NCI-H1417 (cell line): ENCODE data around the gene EGFLAM.

ENCODE experiments used
- DNase-seq, 3 experiments: peaks; one replicate each; lab custom pipeline; 2025; lab: John Stamatoyannopoulos, UW

The EGFLAM gene

DNA sequence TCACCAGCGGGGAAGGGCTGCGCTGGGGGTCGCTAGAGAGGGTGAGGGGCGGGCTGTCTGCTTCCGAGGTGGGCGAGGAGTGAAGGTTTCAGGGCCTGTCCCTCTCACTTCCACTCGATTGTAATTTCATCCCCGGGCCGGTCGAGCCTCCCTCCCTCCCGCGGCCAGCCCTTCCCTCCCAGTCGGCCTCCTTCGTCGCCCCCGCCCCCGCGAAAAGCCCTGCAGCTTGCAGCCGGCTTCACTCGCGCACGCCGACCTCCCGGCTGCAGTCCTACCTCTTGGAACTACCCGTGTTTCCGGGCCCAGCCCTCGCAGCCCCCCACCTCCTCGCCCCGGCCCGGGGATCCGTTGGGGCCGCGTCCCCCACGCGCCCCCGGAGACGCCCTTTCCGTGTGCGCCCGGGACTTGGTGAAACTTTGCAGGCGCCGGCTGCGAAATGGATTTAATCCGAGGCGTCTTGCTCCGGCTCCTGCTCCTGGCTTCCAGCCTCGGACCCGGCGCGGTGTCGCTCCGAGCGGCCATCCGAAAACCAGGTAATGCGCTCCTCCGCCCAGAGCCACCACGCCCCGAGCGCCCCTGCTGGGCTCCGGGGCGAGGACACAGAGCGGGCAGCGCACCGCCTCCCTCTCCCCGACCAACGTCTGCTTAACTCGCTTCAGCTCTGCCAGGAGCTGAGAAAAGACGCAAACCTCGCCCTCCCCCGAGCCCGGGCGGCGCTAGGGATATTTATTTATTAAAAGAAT is at the start of gene EGFLAM:
Gene EGFLAM (plus strand): TSS at position 241 of the 743 bp plus-strand sequence. CDS start 196 bp downstream, at position 437.
- DNase-seq = peak in 2 of 3 experiments; percentile 57 to 66

- peak; percentile 19 to 71 (median 33) for DNase-seq
Observed at GRCh38 chr5:38208782-38209378, 49.5 kb upstream of the EGFLAM start.

DNA sequence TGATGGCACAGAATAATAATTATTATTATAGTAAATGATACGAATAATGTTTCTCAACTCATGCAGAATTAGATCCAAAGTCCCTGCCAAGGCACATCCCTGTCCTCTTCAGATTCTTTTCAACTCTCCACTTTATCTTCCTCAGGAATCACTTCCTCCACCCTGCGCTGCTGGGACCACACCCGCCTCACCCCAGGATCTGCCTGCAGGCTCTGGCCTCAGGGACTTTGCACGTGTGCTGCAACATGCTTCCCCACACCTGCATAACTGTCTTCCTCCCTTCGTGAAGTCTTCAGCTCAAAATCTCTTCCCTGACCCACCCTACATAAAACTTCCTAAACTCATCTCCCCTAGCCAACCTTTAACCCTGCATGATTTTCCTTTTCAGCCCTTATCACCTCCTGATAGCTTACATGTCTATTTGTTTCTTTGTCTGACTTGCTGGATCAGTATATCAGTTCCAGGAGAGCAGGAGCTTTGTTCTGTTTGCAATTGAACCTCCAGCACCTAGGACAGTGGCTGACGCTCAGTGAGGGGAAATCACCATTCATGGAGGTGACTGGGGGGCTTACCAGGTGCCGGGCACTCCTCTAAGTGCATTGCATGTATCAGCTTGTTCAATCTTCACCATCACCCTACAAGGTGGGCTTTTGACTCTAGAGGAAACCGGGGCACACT is 47.5 kb upstream of the EGFLAM start:
- DNase-seq = no peak

DNA sequence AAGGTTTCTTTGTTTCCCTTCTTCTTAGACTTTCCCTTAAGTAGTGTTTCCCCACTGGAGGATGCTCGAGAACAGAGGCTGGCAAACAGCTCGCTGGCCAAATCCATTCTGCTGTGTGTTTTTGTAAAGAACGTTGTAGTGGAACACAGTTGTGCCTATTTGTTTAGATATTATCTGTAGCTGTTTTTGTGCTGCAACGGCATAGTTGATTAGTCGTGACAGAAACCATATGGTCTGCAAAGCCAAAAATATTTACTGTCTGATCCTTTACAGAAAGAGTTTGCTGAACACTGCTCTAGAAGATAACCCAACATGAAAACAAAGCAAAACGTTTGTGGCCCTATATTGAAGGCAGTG is 47.0 kb upstream of the EGFLAM start:
- no peak for DNase-seq

DNA sequence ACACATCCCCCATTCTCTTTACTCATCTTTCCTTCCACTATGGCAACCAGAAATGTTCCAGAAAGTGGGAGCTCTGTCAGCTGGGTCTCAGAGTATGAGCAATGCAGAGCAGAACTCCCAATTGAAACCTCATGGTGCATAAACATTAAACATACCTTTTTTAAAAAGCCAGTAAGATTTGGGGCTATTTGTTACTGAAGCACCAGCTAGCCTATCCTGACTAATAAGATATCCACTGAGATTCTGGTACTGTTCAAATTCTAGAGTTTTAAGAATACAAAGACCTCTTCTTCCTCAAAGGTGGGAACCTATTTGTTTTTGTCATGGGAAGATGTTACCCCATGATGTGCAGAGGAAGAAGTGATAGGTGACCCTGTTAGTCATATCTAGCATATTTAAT is 46.1 kb upstream of the EGFLAM start:
- no peak for DNase-seq

DNA sequence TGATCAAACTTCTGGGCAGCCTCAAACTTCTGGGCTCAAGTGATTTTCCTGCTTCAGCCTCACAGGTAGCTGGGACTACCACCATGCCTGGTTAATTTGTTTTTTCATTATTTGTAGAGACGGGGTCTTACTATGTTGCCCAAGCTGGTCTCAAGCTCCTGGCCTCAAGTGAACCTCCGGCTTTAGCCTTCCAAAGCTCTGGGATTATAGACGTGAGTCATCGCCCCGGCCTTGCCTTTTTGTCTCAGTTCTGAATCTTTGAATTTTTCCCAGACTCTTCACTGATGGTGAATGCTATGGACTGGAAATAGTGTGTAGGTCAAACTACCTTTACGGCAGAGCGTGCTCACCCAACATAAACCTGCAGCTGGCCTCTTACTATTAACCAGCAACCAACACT is 32.3 kb upstream of the EGFLAM start:
- no peak for DNase-seq

GRCh38 chr5:38228914-38229313 is 29.4 kb upstream of the EGFLAM start:
- DNase-seq = no peak

GRCh38 chr5:38234737-38235136 is 23.6 kb upstream of the EGFLAM start:
- DNase-seq = no peak

- DNase-seq = peak in 1 of 3 experiments; percentile 39
Observed at GRCh38 chr5:38237681-38238080, 20.7 kb upstream of the EGFLAM start.

GRCh38 chr5:38240212-38240611 is 18.1 kb upstream of the EGFLAM start:
- no peak for DNase-seq

GRCh38 chr5:38241655-38242054 is 16.7 kb upstream of the EGFLAM start:
- no peak for DNase-seq

- no peak for DNase-seq
Observed at GRCh38 chr5:38245307-38245706, 13.1 kb upstream of the EGFLAM start.

DNA sequence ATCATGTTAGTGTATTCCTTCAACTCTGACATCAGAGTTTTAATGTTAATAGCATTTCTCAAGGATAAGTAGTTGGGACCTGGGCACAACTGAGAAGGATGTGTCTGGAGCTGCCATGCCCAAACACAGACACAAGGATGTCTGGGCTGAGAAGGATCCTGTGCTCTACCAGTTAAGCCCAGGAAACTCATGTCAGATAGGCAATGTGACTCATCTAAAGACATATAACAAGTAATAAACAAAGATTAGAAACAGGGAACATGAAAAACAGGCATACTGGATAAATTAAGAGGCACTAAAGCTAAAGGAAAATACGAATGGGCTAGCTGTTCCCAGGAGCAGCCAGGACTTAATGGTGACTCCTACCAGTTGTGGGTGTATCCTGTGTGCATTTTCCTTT is 9.1 kb upstream of the EGFLAM start:
- no peak for DNase-seq

GRCh38 chr5:38249812-38250211 is 8.5 kb upstream of the EGFLAM start:
- DNase-seq = no peak

DNA sequence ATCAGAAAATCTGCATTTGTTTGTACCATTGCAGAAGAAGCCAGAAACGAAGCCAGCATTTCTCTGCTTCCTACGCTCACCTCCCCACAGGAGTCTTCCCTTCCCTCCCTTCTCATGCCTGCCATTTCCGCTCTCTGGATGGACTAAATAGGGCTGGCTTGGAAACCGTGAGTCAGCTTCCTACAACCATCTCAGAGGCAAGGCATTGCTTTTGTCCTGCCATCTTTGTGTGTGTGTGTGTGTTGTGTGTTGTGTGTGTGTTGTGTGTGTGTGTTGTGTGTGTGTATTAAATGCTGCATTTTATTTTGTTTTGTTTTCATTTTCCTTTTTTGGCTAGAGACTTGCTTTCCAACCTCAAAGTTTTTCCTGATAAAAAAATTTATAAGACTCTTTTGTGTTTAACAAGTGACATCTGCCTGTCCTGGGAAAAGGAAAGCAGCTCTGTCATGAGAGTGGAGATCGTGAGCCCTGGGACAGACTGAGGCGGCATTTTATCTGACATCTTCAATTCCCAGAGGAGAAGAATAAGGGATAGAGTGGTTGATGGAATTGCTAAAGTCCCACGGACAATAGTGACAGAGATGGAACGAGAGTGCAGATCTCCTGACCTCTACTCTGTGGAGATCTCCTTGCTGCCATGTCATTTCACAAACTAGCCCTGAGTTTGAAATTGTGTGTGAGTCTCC is 7.5 kb upstream of the EGFLAM start:
- no peak for DNase-seq

GRCh38 chr5:38253759-38254158 is 4.6 kb upstream of the EGFLAM start:
- no peak for DNase-seq

- no peak for DNase-seq
Observed at GRCh38 chr5:38257308-38258041, 884 bp upstream of the EGFLAM start.

- no peak for DNase-seq
Observed at GRCh38 chr5:38258042-38258318, 379 bp upstream of the EGFLAM start.

- no peak for DNase-seq
Observed at GRCh38 chr5:38259062-38259808, 876 bp downstream of the EGFLAM start.

DNA sequence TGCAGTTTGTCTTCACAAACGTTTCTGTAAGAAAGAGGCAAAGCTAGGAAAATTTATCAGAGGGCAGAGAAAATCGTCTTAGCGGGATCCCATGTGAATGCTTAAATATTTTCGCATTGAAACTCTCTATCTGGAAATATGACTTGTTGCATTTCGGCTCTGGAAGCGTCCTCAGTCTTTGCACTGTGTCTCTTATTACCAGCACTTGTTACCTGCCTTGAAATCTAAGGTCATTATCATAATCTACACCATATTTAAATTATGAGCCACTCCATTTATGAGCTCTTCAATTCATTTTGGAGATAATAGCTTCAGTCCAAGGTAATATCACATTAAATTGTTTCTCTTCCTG is 1.4 kb downstream of the EGFLAM start:
- no peak for DNase-seq

- no peak for DNase-seq
Observed at GRCh38 chr5:38263983-38264382, 5.6 kb downstream of the EGFLAM start.
